A549 treated with DMSO at 1 μM for 4 hours (cell line): ENCODE data around the gene NARF. TPM values are rescaled to one million over a fixed set of nuclear protein-coding genes. Genes with fewer than 3 reads are reported as not detected.

Experiments
- total RNA-seq: library from RNA; stranded (reverse); fragments of 200-300 nt; extraction: Qiagen RNA extraction; gene quantifications from 5 replicates; pipeline ENCODE4 v1.2.3, GENCODE V29; 2022; ENCODE audit warnings: low read depth

NARF gene
- 48.1 to 65.8 TPM (median 57.5 TPM) in 5 replicates for total RNA-seq

GRCh38 chr17:82458179-82458884 lies at the start of gene NARF:
NARF (plus strand) TSS chr17:82458741; CDS start chr17:82458804, 63 bp downstream.

GRCh38 chr17:82418001-82418986 lies 40.2 kb upstream of the NARF start, which contains the start of the genes HEXD and OGFOD3:
HEXD (plus strand) TSS chr17:82418347; CDS start chr17:82419800, 1,453 bp downstream.
OGFOD3 (minus strand) TSS chr17:82418586; CDS start chr17:82418485, 101 bp downstream.

GRCh38 chr17:82450357-82451106 lies 8.0 kb upstream of the NARF start, which contains the start of gene CYBC1:
CYBC1 (minus strand) TSS chr17:82450752; CDS start chr17:82449254, 1,498 bp downstream.

GRCh38 chr17:82518826-82519810 lies 60.6 kb downstream of the NARF start, which contains the start of gene FOXK2:
FOXK2 (plus strand) TSS chr17:82519732; CDS start chr17:82519889, 157 bp downstream.

Other genes starting within 250 kb of the NARF start
- gene CCDC57, start 245.9 kb upstream of the NARF start, total RNA-seq: 20.0 to 27.7 TPM (median 22.9 TPM) in 5 replicates
- 79.9 to 109 TPM (median 96.9 TPM) in 5 replicates for gene SLC16A3, start 229.7 kb upstream of the NARF start, total RNA-seq
- gene CSNK1D, start 185.0 kb upstream of the NARF start, total RNA-seq: 143 to 161 TPM (median 155 TPM) in 5 replicates
- gene CD7, start 141.1 kb upstream of the NARF start, total RNA-seq: 0.08 TPM in 1 of 5 replicates, not detected in the others
- gene SECTM1, start 125.0 kb upstream of the NARF start, total RNA-seq: 0.90 to 2.5 TPM (median 1.4 TPM) in 5 replicates
- 0.31 to 0.56 TPM (median 0.48 TPM) in 5 replicates for gene TEX19, start 99.5 kb upstream of the NARF start, total RNA-seq
- not detected in 5 replicates for gene UTS2R, start 87.0 kb upstream of the NARF start, total RNA-seq
- gene HEXD, start 40.4 kb upstream of the NARF start, total RNA-seq: 9.4 to 13.8 TPM (median 13.5 TPM) in 5 replicates
- 19.0 to 25.8 TPM (median 24.4 TPM) in 5 replicates for gene OGFOD3, start 40.2 kb upstream of the NARF start, total RNA-seq
- gene CYBC1, start 8.0 kb upstream of the NARF start, total RNA-seq: 48.3 to 66.8 TPM (median 59.3 TPM) in 5 replicates
- gene FOXK2, start 61.0 kb downstream of the NARF start, total RNA-seq: 46.4 to 60.3 TPM (median 59.2 TPM) in 5 replicates
- 96.4 to 99.9 TPM (median 98.2 TPM) in 5 replicates for gene WDR45B, start 189.7 kb downstream of the NARF start, total RNA-seq
- gene RAB40B, start 240.0 kb downstream of the NARF start, total RNA-seq: 16.0 to 17.3 TPM (median 16.3 TPM) in 5 replicates